Uterus (tissue), 2 donors: ENCODE measurements around the gene SLC39A11.

Experiments used
- CTCF ChIP-seq, 4 experiments: fragments of 200-600 bp in 2 of 4; fragments of 450-650 bp in 2 of 4; sonication (generic) in 2 of 4; IDR thresholded peaks; one replicate each; pipeline ENCODE4 v1.5.1; 2016 to 2019; ENCODE audit warnings: antibody characterized with exemption in 4 of 4, mild to moderate bottlenecking in 2 of 4, moderate library complexity in 1 of 4
- POLR2A ChIP-seq, 2 donors: fragments of 450-650 bp; IDR thresholded peaks; one replicate each; pipeline ENCODE4 v1.6.1; 2016; ENCODE audit warnings: antibody characterized with exemption in 2 of 2, mild to moderate bottlenecking in 1 of 2, moderate library complexity in 1 of 2

DNA sequence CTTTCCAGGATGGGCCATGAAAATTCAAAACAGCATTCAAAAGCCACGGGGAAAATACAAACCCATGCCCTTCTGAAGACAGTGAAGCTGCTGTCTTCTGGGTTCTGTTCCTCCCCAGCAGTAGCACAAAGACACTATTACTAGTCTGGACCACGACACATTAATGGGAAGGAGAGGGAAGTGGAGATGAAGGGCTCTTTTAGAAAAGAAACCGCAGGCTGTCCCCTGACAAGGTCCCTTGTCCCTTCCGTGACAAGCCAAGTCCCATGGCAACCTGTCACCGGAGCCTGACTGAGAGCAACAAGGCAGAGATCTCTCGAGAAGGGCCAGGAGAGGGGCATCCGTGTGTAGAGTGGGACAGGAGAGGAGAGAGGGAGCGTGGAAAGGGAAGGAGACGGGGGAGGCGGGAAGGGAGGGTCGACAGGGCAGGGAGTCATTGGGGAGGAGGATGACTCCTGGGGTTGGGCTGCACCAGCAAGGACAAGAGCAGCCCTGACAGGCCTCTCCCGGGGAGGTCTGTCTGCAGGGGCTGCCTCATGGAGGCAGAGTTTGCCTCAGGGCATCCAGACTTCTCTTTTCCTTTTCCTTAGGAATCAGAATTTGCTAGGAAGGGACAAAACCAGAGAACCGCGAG lies 436.2 kb downstream of the SLC39A11 start:
- no peak for TF ChIP-seq CTCF (IDR thresholded peaks at IDR 0.05)
- no peak for TF ChIP-seq POLR2A (IDR thresholded peaks at IDR 0.05)
